ENCODE measurements around the gene DPY19L1.
"Not testable (repeated sequence)": the region's sequence is repeated elsewhere in the genome, so short reads cannot be mapped to it uniquely, and the experiment has no call there.

GRCh38 chr7:35048390-35048789 is 11.1 kb upstream of the DPY19L1 start:
- TF ChIP-seq, protein P1, sequence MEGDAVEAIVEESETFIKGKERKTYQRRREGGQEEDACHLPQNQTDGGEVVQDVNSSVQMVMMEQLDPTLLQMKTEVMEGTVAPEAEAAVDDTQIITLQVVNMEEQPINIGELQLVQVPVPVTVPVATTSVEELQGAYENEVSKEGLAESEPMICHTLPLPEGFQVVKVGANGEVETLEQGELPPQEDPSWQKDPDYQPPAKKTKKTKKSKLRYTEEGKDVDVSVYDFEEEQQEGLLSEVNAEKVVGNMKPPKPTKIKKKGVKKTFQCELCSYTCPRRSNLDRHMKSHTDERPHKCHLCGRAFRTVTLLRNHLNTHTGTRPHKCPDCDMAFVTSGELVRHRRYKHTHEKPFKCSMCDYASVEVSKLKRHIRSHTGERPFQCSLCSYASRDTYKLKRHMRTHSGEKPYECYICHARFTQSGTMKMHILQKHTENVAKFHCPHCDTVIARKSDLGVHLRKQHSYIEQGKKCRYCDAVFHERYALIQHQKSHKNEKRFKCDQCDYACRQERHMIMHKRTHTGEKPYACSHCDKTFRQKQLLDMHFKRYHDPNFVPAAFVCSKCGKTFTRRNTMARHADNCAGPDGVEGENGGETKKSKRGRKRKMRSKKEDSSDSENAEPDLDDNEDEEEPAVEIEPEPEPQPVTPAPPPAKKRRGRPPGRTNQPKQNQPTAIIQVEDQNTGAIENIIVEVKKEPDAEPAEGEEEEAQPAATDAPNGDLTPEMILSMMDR (conservative IDR thresholded peaks at IDR 0.05), result not testable (repeated sequence)
- not testable (repeated sequence) for TF ChIP-seq EZH2 (IDR thresholded peaks at IDR 0.05; ENCODE audit: low read depth)

Data from PC-9 (cell line).